NCI-H1417 (cell line): ENCODE data around the gene MMP14.
"Not testable (repeated sequence)": the region's sequence is repeated elsewhere in the genome, so short reads cannot be mapped to it uniquely, and the experiment has no call there.

Source experiments
- DNase-seq, 3 experiments: peaks; one replicate each; lab custom pipeline; 2025; lab: John Stamatoyannopoulos, UW

Gene MMP14

GRCh38 chr14:22836301-22837113 lies at the start of gene MMP14:
Gene MMP14 (plus strand): TSS chr14:22836585. CDS start chr14:22836818, 233 bp downstream.
- DNase-seq: no peak

GRCh38 chr14:22786685-22787084 lies 49.7 kb upstream of the MMP14 start:
- DNase-seq: no peak

GRCh38 chr14:22791301-22791700 lies 45.1 kb upstream of the MMP14 start:
- DNase-seq: no peak

GRCh38 chr14:22792158-22792557 lies 44.2 kb upstream of the MMP14 start:
- DNase-seq: no peak

- DNase-seq: not testable (repeated sequence)
These were observed 42.8 kb upstream of the MMP14 start for GRCh38 chr14:22793550-22793949.

GRCh38 chr14:22793976-22794375 lies 42.4 kb upstream of the MMP14 start:
- DNase-seq: no peak

- DNase-seq: no peak
These were observed 41.8 kb upstream of the MMP14 start for GRCh38 chr14:22794551-22794951.

GRCh38 chr14:22796087-22796707 lies 40.2 kb upstream of the MMP14 start:
- DNase-seq: no peak

GRCh38 chr14:22797017-22797917 lies 39.1 kb upstream of the MMP14 start:
- no peak for DNase-seq

GRCh38 chr14:22798528-22798927 lies 37.9 kb upstream of the MMP14 start:
- DNase-seq: no peak

GRCh38 chr14:22800346-22800745 lies 36.0 kb upstream of the MMP14 start:
- DNase-seq: no peak

GRCh38 chr14:22801716-22802115 lies 34.7 kb upstream of the MMP14 start:
- DNase-seq: no peak

GRCh38 chr14:22802860-22803686 lies 33.3 kb upstream of the MMP14 start:
- DNase-seq: no peak

- DNase-seq: no peak
These were observed 32.8 kb upstream of the MMP14 start for GRCh38 chr14:22803687-22803974.

GRCh38 chr14:22805235-22805634 lies 31.1 kb upstream of the MMP14 start:
- DNase-seq: not testable (repeated sequence)

- no peak for DNase-seq
These were observed 28.8 kb upstream of the MMP14 start for GRCh38 chr14:22807432-22808087.

GRCh38 chr14:22808388-22809209 lies 27.8 kb upstream of the MMP14 start:
- DNase-seq: no peak

GRCh38 chr14:22811722-22812121 lies 24.7 kb upstream of the MMP14 start:
- no peak for DNase-seq

GRCh38 chr14:22812744-22813143 lies 23.6 kb upstream of the MMP14 start:
- DNase-seq: no peak

GRCh38 chr14:22813145-22813544 lies 23.2 kb upstream of the MMP14 start:
- no peak for DNase-seq
